ENCODE measurements around the gene PRKAG1. TPM values are rescaled to one million over a fixed set of nuclear protein-coding genes. Genes with fewer than 3 reads are reported as not detected.

Gene PRKAG1
- total and polyA plus RNA-seq, 9 donors = 53.8 to 72.0 (median 60.3) TPM

- Histone ChIP-seq H3K4me3 (ENCODE audit: low read length) (no peak overlapping the region), H3K4me1 (ENCODE audit: control insufficient read depth, insufficient read depth, low read length) (peaks cover 77% of the 10 kb centered on the region), H3K27ac (ENCODE audit: low read length) (no peak overlapping the region), H3K27me3 (ENCODE audit: control insufficient read depth, insufficient read depth, low read length) (peaks cover 98% of the 10 kb centered on the region), H3K9me3 (replicated peaks; ENCODE audit: control insufficient read depth, low read depth, low read length) (no peaks in the 10 kb centered on the region), H3K36me3 (ENCODE audit: control insufficient read depth, insufficient read depth, low read length) (no peaks in the 10 kb centered on the region)
- whole genome bisulfite sequencing (ENCODE audit: insufficient coverage) = 71% methylated on average over 3 of the region's 6 CpGs
- DNase-seq = no peak
Observed at GRCh38 chr12:48982397-48983080, 36.0 kb downstream of the PRKAG1 start.

- Histone ChIP-seq H3K36me3 (ENCODE audit: control insufficient read depth, insufficient read depth, low read length) (no peaks in the 10 kb centered on the region), H3K4me1 (ENCODE audit: control insufficient read depth, insufficient read depth, low read length) (peaks cover 77% of the 10 kb centered on the region), H3K4me3 (ENCODE audit: low read length) (no peak overlapping the region), H3K27me3 (ENCODE audit: control insufficient read depth, insufficient read depth, low read length) (peaks cover 98% of the 10 kb centered on the region), H3K27ac (ENCODE audit: low read length) (no peak overlapping the region), H3K9me3 (replicated peaks; ENCODE audit: control insufficient read depth, low read depth, low read length) (no peaks in the 10 kb centered on the region)
- WGBS (ENCODE audit: insufficient coverage) = 1% methylated on average over 10 of the region's 13 CpGs
- DNase-seq = no peak
Observed at GRCh38 chr12:48981757-48982157, 36.8 kb downstream of the PRKAG1 start.

GRCh38 chr12:48980953-48981756, 37.4 kb downstream of the PRKAG1 start:
- no peaks in the 10 kb centered on the region for H3K9me3 ChIP-seq (replicated peaks; ENCODE audit: control insufficient read depth, low read depth, low read length)
- H3K27ac ChIP-seq (ENCODE audit: low read length) = no peak overlapping the region
- WGBS (ENCODE audit: insufficient coverage) = under 1% methylated on average over 91 of the region's 91 CpGs
- DNase-seq = no peak
- peaks cover 71% of the 10 kb centered on the region for H3K4me1 ChIP-seq (ENCODE audit: control insufficient read depth, insufficient read depth, low read length)
- no peaks in the 10 kb centered on the region for H3K36me3 ChIP-seq (ENCODE audit: control insufficient read depth, insufficient read depth, low read length)
- H3K4me3 ChIP-seq (ENCODE audit: low read length) = no peak overlapping the region
- peaks cover 98% of the 10 kb centered on the region for H3K27me3 ChIP-seq (ENCODE audit: control insufficient read depth, insufficient read depth, low read length)

GRCh38 chr12:48980389-48980952, 38.1 kb downstream of the PRKAG1 start:
- Histone ChIP-seq H3K36me3 (ENCODE audit: control insufficient read depth, insufficient read depth, low read length) (no peaks in the 10 kb centered on the region), H3K4me1 (ENCODE audit: control insufficient read depth, insufficient read depth, low read length) (peaks cover 65% of the 10 kb centered on the region), H3K27me3 (ENCODE audit: control insufficient read depth, insufficient read depth, low read length) (peaks cover 97% of the 10 kb centered on the region), H3K27ac (ENCODE audit: low read length) (no peak overlapping the region), H3K4me3 (ENCODE audit: low read length) (peak overlapping the region; percentile 34), H3K9me3 (replicated peaks; ENCODE audit: control insufficient read depth, low read depth, low read length) (no peaks in the 10 kb centered on the region)
- WGBS (ENCODE audit: insufficient coverage) = 2% methylated on average over 41 of the region's 46 CpGs
- DNase-seq = no peak

- Histone ChIP-seq H3K36me3 (ENCODE audit: control insufficient read depth, insufficient read depth, low read length) (no peaks in the 10 kb centered on the region), H3K4me1 (ENCODE audit: control insufficient read depth, insufficient read depth, low read length) (peaks cover 59% of the 10 kb centered on the region), H3K27ac (ENCODE audit: low read length) (no peak overlapping the region), H3K4me3 (ENCODE audit: low read length) (peak overlapping the region; percentile 34), H3K27me3 (ENCODE audit: control insufficient read depth, insufficient read depth, low read length) (peaks cover 94% of the 10 kb centered on the region), H3K9me3 (replicated peaks; ENCODE audit: control insufficient read depth, low read depth, low read length) (no peaks in the 10 kb centered on the region)
- DNase-seq = peak; percentile 72
- WGBS (ENCODE audit: insufficient coverage) = under 1% methylated on average over 50 of the region's 55 CpGs
Observed at GRCh38 chr12:48979602-48980388, 38.8 kb downstream of the PRKAG1 start.

- peak overlapping the region; percentile 34 for H3K4me3 ChIP-seq (ENCODE audit: low read length)
- no peak overlapping the region for H3K27ac ChIP-seq (ENCODE audit: low read length)
- no peaks in the 10 kb centered on the region for H3K9me3 ChIP-seq (replicated peaks; ENCODE audit: control insufficient read depth, low read depth, low read length)
- peaks cover 95% of the 10 kb centered on the region for H3K27me3 ChIP-seq (ENCODE audit: control insufficient read depth, insufficient read depth, low read length)
- no peak for DNase-seq
- no peaks in the 10 kb centered on the region for H3K36me3 ChIP-seq (ENCODE audit: control insufficient read depth, insufficient read depth, low read length)
- 1% methylated on average over 30 of the region's 45 CpGs for WGBS (ENCODE audit: insufficient coverage)
- H3K4me1 ChIP-seq (ENCODE audit: control insufficient read depth, insufficient read depth, low read length) = peaks cover 55% of the 10 kb centered on the region
Observed at GRCh38 chr12:48978741-48979601, 39.6 kb downstream of the PRKAG1 start.

- DNase-seq = no peak
- H3K4me1 ChIP-seq (ENCODE audit: control insufficient read depth, insufficient read depth, low read length) = peaks cover 56% of the 10 kb centered on the region
- H3K9me3 ChIP-seq (replicated peaks; ENCODE audit: control insufficient read depth, low read depth, low read length) = no peaks in the 10 kb centered on the region
- H3K27ac ChIP-seq (ENCODE audit: low read length) = no peak within 1 kb of the TSS
- no peak within 1 kb of the TSS for H3K4me3 ChIP-seq (ENCODE audit: low read length)
- H3K36me3 ChIP-seq (ENCODE audit: control insufficient read depth, insufficient read depth, low read length) = no peaks in the 10 kb centered on the region
- peaks cover 95% of the 10 kb centered on the region for H3K27me3 ChIP-seq (ENCODE audit: control insufficient read depth, insufficient read depth, low read length)
- whole genome bisulfite sequencing (ENCODE audit: insufficient coverage) = 1% methylated on average over 44 of the region's 45 CpGs
Observed at GRCh38 chr12:48978291-48978740, 40.3 kb downstream of the PRKAG1 start, which contains the start of gene WNT1. Gene WNT1, plus strand, starts transcription at chr12:48978322. Its CDS starts 329 bp downstream, at chr12:48978651.

- WGBS (ENCODE audit: insufficient coverage) = 9% methylated on average over 47 of the region's 50 CpGs
- peaks cover 96% of the 10 kb centered on the region for H3K27me3 ChIP-seq (ENCODE audit: control insufficient read depth, insufficient read depth, low read length)
- peak; percentile 62 for DNase-seq
- H3K36me3 ChIP-seq (ENCODE audit: control insufficient read depth, insufficient read depth, low read length) = no peaks in the 10 kb centered on the region
- peaks cover 53% of the 10 kb centered on the region for H3K4me1 ChIP-seq (ENCODE audit: control insufficient read depth, insufficient read depth, low read length)
- no peak overlapping the region for H3K27ac ChIP-seq (ENCODE audit: low read length)
- no peaks in the 10 kb centered on the region for H3K9me3 ChIP-seq (replicated peaks; ENCODE audit: control insufficient read depth, low read depth, low read length)
- no peak overlapping the region for H3K4me3 ChIP-seq (ENCODE audit: low read length)
Observed at GRCh38 chr12:48977290-48978281, 41.0 kb downstream of the PRKAG1 start.
